Measurements from ENCODE around the gene PTPN23.

PTPN23 gene

GRCh38 chr3:47405820-47406761, 25.3 kb downstream of the PTPN23 start:
- no peak for DNase-seq (ENCODE audit: low read depth, low spot score)

GRCh38 chr3:47406762-47407149, 25.9 kb downstream of the PTPN23 start:
- no peak for DNase-seq (ENCODE audit: low read depth, low spot score)

DNA sequence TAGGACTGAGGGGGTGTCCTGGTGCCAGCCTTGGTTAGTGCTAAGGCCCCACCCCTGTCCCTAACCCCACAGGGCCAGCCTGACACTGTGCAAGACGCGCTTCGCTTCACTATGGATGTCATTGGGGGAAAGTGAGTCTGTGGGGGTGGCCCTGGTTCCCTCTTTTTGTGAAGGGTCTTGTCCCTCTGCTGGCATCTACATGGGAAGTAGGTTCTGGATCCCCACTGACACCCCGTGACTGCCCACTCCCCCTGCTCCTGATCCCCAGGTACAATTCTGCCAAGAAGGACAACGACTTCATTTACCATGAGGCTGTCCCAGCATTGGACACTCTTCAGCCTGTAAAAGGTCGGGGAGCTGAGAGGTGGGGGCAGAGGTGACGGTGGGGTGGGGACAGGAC, 26.4 kb downstream of the PTPN23 start:
- no peak for DNase-seq (ENCODE audit: low read depth, low spot score)

- no peak for DNase-seq (ENCODE audit: low read depth, low spot score)
Observed at GRCh38 chr3:47407896-47408838, 27.3 kb downstream of the PTPN23 start.

GRCh38 chr3:47408839-47409229, 28.0 kb downstream of the PTPN23 start:
- no peak for DNase-seq (ENCODE audit: low read depth, low spot score)

DNA sequence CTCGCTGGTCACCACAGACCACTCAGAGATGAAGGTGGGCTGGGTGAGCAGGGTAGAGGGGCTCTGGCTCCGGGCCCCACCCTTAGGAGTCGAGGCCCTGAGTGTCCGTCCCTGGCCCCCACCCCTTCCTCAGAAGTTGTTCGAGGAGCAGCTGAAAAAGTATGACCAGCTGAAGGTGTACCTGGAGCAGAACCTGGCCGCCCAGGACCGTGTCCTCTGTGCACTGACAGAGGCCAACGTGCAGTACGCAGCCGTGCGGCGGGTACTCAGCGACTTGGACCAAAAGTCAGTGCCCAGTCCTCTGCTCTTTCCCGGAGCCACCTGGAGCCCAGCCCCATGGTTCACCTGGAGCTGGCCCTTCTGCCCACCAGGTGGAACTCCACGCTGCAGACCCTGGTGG, 28.5 kb downstream of the PTPN23 start:
- no peak for DNase-seq (ENCODE audit: low read depth, low spot score)

GRCh38 chr3:47409688-47410416, 29.0 kb downstream of the PTPN23 start:
- no peak for DNase-seq (ENCODE audit: low read depth, low spot score)

DNA sequence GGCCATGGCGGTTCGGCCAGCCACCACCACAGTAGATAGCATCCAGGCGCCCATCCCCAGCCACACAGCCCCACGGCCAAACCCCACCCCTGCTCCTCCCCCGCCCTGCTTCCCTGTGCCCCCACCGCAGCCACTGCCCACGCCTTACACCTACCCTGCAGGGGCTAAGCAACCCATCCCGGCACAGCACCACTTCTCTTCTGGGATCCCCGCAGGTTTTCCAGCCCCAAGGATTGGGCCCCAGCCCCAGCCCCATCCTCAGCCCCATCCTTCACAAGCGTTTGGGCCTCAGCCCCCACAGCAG, 29.5 kb downstream of the PTPN23 start:
- no peak for DNase-seq (ENCODE audit: low read depth, low spot score)

GRCh38 chr3:47410801-47411646, 30.2 kb downstream of the PTPN23 start:
- DNase-seq (ENCODE audit: low read depth, low spot score), result no peak

GRCh38 chr3:47411696-47412452, 31.1 kb downstream of the PTPN23 start:
- no peak for DNase-seq (ENCODE audit: low read depth, low spot score)

- no peak for DNase-seq (ENCODE audit: low read depth, low spot score)
Observed at GRCh38 chr3:47412453-47412756, 31.6 kb downstream of the PTPN23 start.

- DNase-seq (ENCODE audit: low read depth, low spot score), result no peak
Observed at GRCh38 chr3:47412842-47413520, 32.2 kb downstream of the PTPN23 start.

DNA sequence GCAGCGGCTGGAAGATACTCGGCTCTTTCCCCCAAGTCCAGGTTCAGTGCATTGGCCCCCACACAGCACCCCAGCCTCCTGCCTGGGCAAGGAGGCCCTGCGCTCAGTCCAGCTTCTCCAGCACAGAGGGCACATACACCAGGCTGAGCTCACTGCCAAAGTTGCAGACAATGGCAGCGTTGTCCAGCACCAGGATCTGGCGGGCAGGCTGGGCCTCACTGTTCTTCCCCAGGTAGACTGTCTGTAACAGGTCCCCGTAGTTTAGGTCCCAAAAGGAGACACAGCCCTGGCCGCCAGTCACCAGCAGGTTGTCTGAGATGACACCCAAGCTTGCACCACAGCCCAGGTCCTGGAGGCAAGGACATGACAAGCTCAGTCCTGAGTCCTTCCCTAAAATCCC, 32.9 kb downstream of the PTPN23 start:
- DNase-seq (ENCODE audit: low read depth, low spot score), result no peak

DNA sequence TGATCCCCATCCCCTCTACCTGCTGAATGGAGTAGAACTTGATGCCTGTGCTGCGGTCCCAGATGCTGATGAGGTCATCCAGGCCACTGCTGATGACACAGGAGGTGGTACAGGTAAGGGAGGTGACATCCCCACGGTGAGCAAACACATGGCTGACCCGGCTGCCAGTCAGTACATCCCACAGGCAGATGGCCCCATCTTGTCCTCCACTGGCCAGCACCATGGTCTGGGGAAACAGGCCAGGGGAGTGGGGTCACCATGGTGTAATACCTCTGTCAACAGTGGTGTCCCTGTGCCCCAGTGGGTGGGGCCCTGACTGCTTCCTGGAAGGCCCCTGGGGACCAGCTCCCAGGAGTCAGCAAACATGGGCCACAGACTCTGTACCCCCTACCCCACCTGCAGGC, 33.3 kb downstream of the PTPN23 start:
- DNase-seq (ENCODE audit: low read depth, low spot score), result no peak

- no peak for DNase-seq (ENCODE audit: low read depth, low spot score)
Observed at GRCh38 chr3:47414666-47415587, 34.1 kb downstream of the PTPN23 start.

DNA sequence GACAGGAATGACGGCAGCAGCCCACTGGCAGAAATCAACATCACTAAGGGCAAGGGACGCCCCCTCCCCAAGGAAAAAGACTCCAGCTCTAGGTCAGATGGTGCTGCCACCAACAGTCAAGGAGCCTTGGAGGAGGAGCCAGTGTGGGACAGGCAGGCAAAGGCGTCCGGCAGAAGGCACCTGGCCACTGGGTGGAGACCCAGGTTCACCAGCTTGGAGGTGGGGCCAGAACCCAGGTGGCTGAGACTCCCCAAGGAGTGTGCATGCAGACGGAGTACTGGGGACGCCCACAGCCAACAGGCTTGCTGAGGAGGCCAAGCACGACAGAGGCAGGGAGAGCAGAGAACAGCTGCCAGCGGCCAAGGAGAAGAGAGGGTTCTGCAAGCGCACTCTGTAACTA, 35.2 kb downstream of the PTPN23 start:
- no peak for DNase-seq (ENCODE audit: low read depth, low spot score)

GRCh38 chr3:47418167-47419082, 37.6 kb downstream of the PTPN23 start:
- no peak for DNase-seq (ENCODE audit: low read depth, low spot score)

All from activated CD4-positive, CD25-positive, alpha-beta regulatory T cell treated with anti-CD3 and anti-CD28 coated beads, Interleukin-2, amount 50 U/mL, for 16 hours (primary cell).